ENCODE data around the gene ENDOU.
A peak's percentile ranks its signal among the peaks of the same experiment; 100 is the strongest.

ENDOU gene

GRCh38 chr12:47725091-47725772 lies at the start of gene ENDOU:
Gene ENDOU, minus strand, starts transcription at chr12:47725490. Its CDS starts 77 bp downstream, at chr12:47725413.
- DNase-seq, result no peak

- DNase-seq, result no peak
Measured at GRCh38 chr12:47774663-47775062, 49.4 kb upstream of the ENDOU start.

- no peak for DNase-seq
Measured at GRCh38 chr12:47773858-47774580, 48.7 kb upstream of the ENDOU start.

- DNase-seq, result peak; percentile 25 to 74
Measured at GRCh38 chr12:47773062-47773857, 48.0 kb upstream of the ENDOU start, which contains the start of gene SLC48A1. Gene SLC48A1, plus strand, starts transcription at chr12:47773238. Its CDS starts 67 bp downstream, at chr12:47773305.

- no peak for DNase-seq
Measured at GRCh38 chr12:47772738-47773061, 47.4 kb upstream of the ENDOU start.

- no peak for DNase-seq
Measured at GRCh38 chr12:47772094-47772660, 46.9 kb upstream of the ENDOU start.

GRCh38 chr12:47771304-47771703 lies 46.0 kb upstream of the ENDOU start:
- DNase-seq, result no peak

- no peak for DNase-seq
Measured at GRCh38 chr12:47770086-47770726, 44.9 kb upstream of the ENDOU start.

- DNase-seq, result no peak
Measured at GRCh38 chr12:47769234-47770085, 44.2 kb upstream of the ENDOU start.

- no peak for DNase-seq
Measured at GRCh38 chr12:47768323-47768811, 43.1 kb upstream of the ENDOU start.

- peak in 1 of 2 experiments; percentile 39 for DNase-seq
Measured at GRCh38 chr12:47767216-47767724, 42.0 kb upstream of the ENDOU start.

GRCh38 chr12:47766502-47767215 lies 41.4 kb upstream of the ENDOU start:
- no peak for DNase-seq

- DNase-seq, result no peak
Measured at GRCh38 chr12:47763481-47764346, 38.4 kb upstream of the ENDOU start.

GRCh38 chr12:47762850-47763465 lies 37.7 kb upstream of the ENDOU start:
- DNase-seq, result no peak

GRCh38 chr12:47758834-47759690 lies 33.8 kb upstream of the ENDOU start, which contains the start of gene RAPGEF3:
Gene RAPGEF3, minus strand, starts transcription at chr12:47758880. Its CDS starts 324 bp downstream, at chr12:47758556.
- peak; percentile 43 to 81 for DNase-seq

GRCh38 chr12:47758584-47758833 lies 33.2 kb upstream of the ENDOU start:
- no peak for DNase-seq

- no peak for DNase-seq
Measured at GRCh38 chr12:47757840-47758583, 32.7 kb upstream of the ENDOU start.

Measured in NCI-H446 (cell line).